Esophagus squamous epithelium (tissue), 5 donors: Measurements from ENCODE around the gene FAM216B. TPM values are rescaled to one million over a fixed set of nuclear protein-coding genes. Genes with fewer than 3 reads are reported as not detected.
"Not testable (repeated sequence)": the region's sequence is repeated elsewhere in the genome, so short reads cannot be mapped to it uniquely, and the experiment has no call there.

Source experiments
- DNase-seq: peaks from one replicate; lab custom pipeline; 2025; lab: John Stamatoyannopoulos, UW
- H3K27ac ChIP-seq, 4 donors: fragments of 200-600 bp; sonication (generic); one replicate each; pipeline ENCODE4 v1.5.1; 2016 to 2019; ENCODE audit warnings: mild to moderate bottlenecking in 1 of 4
- H3K27me3 ChIP-seq, 4 donors: fragments of 200-600 bp; sonication (generic); 1 replicate in 3 of 4; 2 replicates in 1 of 4; pipeline versions ENCODE4 v1.5.1 to v1.6.0; 2017 to 2021; ENCODE audit warnings: antibody characterized with exemption in 1 of 4
- H3K36me3 ChIP-seq, 3 donors: fragments of 200-600 bp; sonication (generic); one replicate each; pipeline ENCODE4 v1.5.1; 2016 to 2019
- H3K4me1 ChIP-seq, 3 donors: fragments of 200-600 bp; sonication (generic); one replicate each; pipeline ENCODE4 v1.5.1; 2017 to 2019
- H3K4me3 ChIP-seq, 4 donors: fragments of 200-600 bp; sonication (generic); 1 replicate in 3 of 4; 2 replicates in 1 of 4; pipeline ENCODE4 v1.5.1; 2016 to 2019; ENCODE audit warnings: mild to moderate bottlenecking in 2 of 4, moderate library complexity in 1 of 4
- H3K9me3 ChIP-seq, 3 donors: fragments of 200-600 bp; sonication (generic); one replicate each; pipeline ENCODE4 v1.5.1; 2016 to 2019
- CTCF ChIP-seq, 6 experiments: fragments of 450-650 bp in 4 of 6; fragments of 200-600 bp in 2 of 6; sonication (generic) in 2 of 6; IDR thresholded peaks; one replicate each; pipeline ENCODE4 v1.5.1; 2016 to 2019; ENCODE audit warnings: antibody characterized with exemption in 6 of 6, mild to moderate bottlenecking in 4 of 6, moderate library complexity in 4 of 6
- POLR2A ChIP-seq, 4 donors: fragments of 450-650 bp; IDR thresholded peaks; one replicate each; pipeline ENCODE4 v1.6.1; 2017; ENCODE audit warnings: antibody characterized with exemption in 4 of 4, mild to moderate bottlenecking in 4 of 4, moderate library complexity in 3 of 4
- WGBS, 2 donors: methylation state at CpG; one replicate each; pipeline ENCODE4 v1.1.5; 2018; 5-methylcytosine and 5-hydroxymethylcytosine counted together
- intact Hi-C: fragments of 100-400 bp; cut with DNase I; formaldehyde crosslinking; loops from one replicate; pipeline ENCODE4 v1.15.0; 2022
- total RNA-seq, 4 donors: library from RNA; depleted of rRNA; stranded (reverse); fragments of >200 nt; gene quantifications; one replicate each; pipeline ENCODE4 v1.1.0, GENCODE V29; 2016
- donor health status: DM: yes; HTN: yes; CAD: no.

The FAM216B gene
- total RNA-seq, 4 donors from 2014 or later = not detected

GRCh38 chr13:42760951-42761350 lies 20.4 kb upstream of the FAM216B start:
- DNase-seq = no peak
- no peaks in the 10 kb centered on the region for H3K36me3 ChIP-seq
- no peaks in the 10 kb centered on the region for H3K9me3 ChIP-seq
- H3K27me3 ChIP-seq = no peaks in the 10 kb centered on the region
- intact Hi-C loops = no loop called here
- no peak overlapping the region for H3K27ac ChIP-seq
- no peak overlapping the region for H3K4me3 ChIP-seq
- no peak for TF ChIP-seq POLR2A (IDR thresholded peaks at IDR 0.05)
- no peak for TF ChIP-seq CTCF (IDR thresholded peaks at IDR 0.05)
- WGBS, 2 donors = 73 to 77% methylated on average over 5 of the region's 5 CpGs
- H3K4me1 ChIP-seq = no peaks in the 10 kb centered on the region

- Histone ChIP-seq H3K27ac (no peak overlapping the region), H3K9me3 (no peaks in the 10 kb centered on the region), H3K27me3 (no peaks in the 10 kb centered on the region), H3K4me1 (no peaks in the 10 kb centered on the region), H3K36me3 (no peaks in the 10 kb centered on the region), H3K4me3 (no peak overlapping the region)
- no peak for TF ChIP-seq POLR2A (IDR thresholded peaks at IDR 0.05)
- intact Hi-C loops = no loop called here
- WGBS, 2 donors = 63 to 74% methylated on average over 3 of the region's 3 CpGs
- DNase-seq = no peak
Measured at GRCh38 chr13:42762251-42762650, 19.1 kb upstream of the FAM216B start.

GRCh38 chr13:42762917-42763316 lies 18.5 kb upstream of the FAM216B start:
- intact Hi-C loops = no loop called here
- TF ChIP-seq POLR2A (IDR thresholded peaks at IDR 0.05) = no peak
- TF ChIP-seq CTCF (IDR thresholded peaks at IDR 0.05) = no peak
- no peak for DNase-seq
- no peaks in the 10 kb centered on the region for H3K9me3 ChIP-seq
- no peak overlapping the region for H3K4me3 ChIP-seq
- H3K36me3 ChIP-seq = no peaks in the 10 kb centered on the region
- H3K27me3 ChIP-seq = no peaks in the 10 kb centered on the region
- H3K4me1 ChIP-seq = no peaks in the 10 kb centered on the region
- 39 to 65% methylated on average over 2 of the region's 2 CpGs for WGBS, 2 donors
- H3K27ac ChIP-seq = no peak overlapping the region

- no peak for DNase-seq
- H3K4me1 ChIP-seq = no peaks in the 10 kb centered on the region
- intact Hi-C loops = no loop called here
- WGBS, 2 donors = 62 to 68% methylated on average over 1 of the region's 1 CpG
- H3K36me3 ChIP-seq = no peaks in the 10 kb centered on the region
- H3K27me3 ChIP-seq = no peaks in the 10 kb centered on the region
- no peak for TF ChIP-seq CTCF (IDR thresholded peaks at IDR 0.05)
- TF ChIP-seq POLR2A (IDR thresholded peaks at IDR 0.05) = no peak
- no peaks in the 10 kb centered on the region for H3K9me3 ChIP-seq
- no peak overlapping the region for H3K27ac ChIP-seq
- no peak overlapping the region for H3K4me3 ChIP-seq
Measured at GRCh38 chr13:42766016-42766415, 15.4 kb upstream of the FAM216B start.

- Histone ChIP-seq H3K27me3 (no peaks in the 10 kb centered on the region), H3K4me1 (no peaks in the 10 kb centered on the region), H3K9me3 (no peaks in the 10 kb centered on the region), H3K27ac (no peak overlapping the region), H3K36me3 (no peaks in the 10 kb centered on the region), H3K4me3 (no peak overlapping the region)
- no peak for TF ChIP-seq CTCF (IDR thresholded peaks at IDR 0.05)
- no peak for TF ChIP-seq POLR2A (IDR thresholded peaks at IDR 0.05)
- intact Hi-C loops = no loop called here
- 76 to 83% methylated on average over 3 of the region's 3 CpGs for WGBS, 2 donors
- DNase-seq = no peak
Measured at GRCh38 chr13:42769650-42770049, 11.7 kb upstream of the FAM216B start.

- H3K4me3 ChIP-seq, H3K36me3 ChIP-seq, H3K27ac ChIP-seq, H3K4me1 ChIP-seq, intact Hi-C loops, H3K27me3 ChIP-seq, DNase-seq, H3K9me3 ChIP-seq: not testable (repeated sequence)
- WGBS, 2 donors = 50 to 80% methylated on average over 2 of the region's 6 CpGs
Measured at GRCh38 chr13:42776558-42776957, 4.8 kb upstream of the FAM216B start.
